ENCODE measurements around the gene ADAMTS8. TPM values are rescaled to one million over a fixed set of nuclear protein-coding genes. Genes with fewer than 3 reads are reported as not detected.

ADAMTS8 gene
- total RNA-seq, 1 experiment from 2014 or later = not detected

DNA sequence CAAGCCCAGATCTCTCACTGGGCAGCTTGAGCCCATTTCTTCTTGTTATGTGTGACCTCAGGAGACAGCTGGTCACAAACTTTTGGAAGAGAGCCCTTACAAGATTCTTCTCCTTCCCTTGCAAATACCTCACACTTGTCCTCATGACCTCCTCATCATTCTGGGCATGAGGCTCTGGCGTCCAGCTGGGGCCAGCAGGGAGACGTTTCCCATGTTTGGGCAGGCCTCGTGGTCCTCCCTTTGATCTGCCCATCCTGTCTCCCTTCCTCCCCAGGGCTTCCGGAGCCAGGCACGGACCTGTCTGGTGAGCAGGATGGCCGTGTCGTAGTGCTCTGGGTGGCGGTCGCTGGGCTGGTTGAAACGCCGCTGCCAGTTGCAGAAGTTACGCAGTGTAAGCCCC lies 9.7 kb downstream of the ADAMTS8 start:
- no peak for DNase-seq (ENCODE audit: low read depth)

DNA sequence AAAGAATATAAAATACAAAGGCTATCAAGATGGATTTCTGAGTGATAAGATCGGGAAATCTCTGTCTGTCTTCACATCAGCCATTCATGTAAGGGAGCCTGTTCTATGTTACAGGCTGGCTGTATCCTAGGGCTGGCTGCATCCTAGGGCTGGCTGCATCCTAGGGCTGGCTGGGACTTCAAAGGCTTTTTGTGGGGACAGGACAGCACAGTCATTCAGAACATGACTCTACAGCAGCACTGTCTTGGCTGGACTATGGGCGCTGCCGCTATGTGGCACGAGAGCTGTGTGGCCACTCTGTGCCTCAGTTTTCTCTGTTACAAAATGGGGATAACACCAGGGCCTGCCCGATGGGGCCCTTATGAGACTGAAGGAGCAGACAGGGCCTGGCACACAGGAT lies 10.2 kb downstream of the ADAMTS8 start:
- DNase-seq (ENCODE audit: low read depth) = no peak

DNA sequence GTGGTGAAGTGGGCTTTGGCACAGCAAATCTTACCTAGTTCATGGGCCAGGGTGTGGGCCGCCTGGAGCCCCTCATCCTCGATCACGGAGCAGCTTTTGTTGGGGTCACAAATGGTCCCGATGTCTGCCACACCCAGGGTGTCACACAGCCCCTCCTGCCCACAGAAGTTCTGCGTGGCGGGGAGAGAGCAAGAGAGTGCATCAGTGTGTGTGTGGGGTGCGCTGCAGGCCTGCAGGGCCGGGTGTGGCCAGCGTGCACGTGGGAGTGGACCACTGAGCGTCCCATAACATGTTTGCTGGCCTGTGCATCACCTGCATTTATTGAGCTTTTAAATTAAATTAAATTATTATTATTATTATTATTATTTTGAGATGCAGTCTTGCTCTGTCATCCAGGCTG lies 11.5 kb downstream of the ADAMTS8 start:
- no peak for DNase-seq (ENCODE audit: low read depth)

DNA sequence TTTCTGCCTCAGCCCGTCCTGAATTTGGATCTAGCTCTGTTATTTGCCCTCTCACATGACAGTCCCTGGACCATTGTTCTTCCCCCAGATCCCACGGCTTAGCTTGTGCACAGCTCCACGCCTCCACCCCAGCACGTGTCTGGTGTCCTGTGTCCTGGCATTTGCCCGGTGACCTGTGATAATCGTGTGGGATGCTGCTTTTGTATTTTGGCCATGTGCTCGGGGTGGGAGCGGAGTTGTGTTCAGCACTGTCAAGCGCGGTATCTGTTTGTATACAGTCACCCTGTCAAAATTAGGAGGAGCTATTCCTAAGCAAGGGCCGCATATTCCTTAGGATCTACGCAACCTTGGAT lies 11.9 kb downstream of the ADAMTS8 start:
- DNase-seq (ENCODE audit: low read depth) = no peak

DNA sequence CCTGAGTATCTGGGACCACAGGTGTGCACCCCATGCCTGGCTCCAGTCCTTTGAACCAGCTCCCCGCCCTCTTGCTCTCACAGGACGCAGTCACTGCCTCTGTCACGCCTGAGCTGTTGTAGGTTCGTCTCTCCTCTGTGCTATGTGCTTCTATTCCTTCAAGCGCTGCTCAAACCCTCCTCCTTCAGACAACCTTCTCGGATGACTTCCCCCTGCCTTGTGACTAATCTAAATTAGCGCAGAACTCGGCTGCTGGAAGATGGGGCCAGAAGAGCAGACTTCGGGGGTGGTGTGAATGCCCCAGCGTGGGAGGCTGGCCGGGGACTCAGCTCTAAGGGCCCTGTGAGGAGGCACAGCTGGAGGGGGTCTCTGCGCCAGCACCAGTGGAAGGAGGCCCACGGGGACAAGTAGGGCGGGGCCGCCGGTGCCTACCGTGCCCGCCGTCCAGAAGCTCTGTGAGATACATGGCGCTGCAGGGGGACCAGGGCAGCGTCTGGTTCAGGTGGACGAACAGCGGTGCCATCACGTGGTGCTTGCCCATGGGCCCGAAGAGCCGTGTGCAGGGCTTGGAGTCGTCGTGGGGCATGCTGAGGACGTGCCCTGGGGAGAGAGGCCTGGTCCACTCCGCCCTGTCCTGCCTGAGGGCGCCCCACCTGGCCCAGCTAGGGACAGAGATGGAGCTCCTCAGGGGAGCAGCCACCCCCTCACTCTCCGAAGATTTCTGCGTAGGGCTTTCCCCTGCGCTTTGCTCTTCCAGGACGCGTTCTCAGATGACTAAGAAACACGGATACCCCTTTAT lies 12.5 kb downstream of the ADAMTS8 start:
- no peak for DNase-seq (ENCODE audit: low read depth)

- DNase-seq (ENCODE audit: low read depth) = peak; percentile 29
Measured at GRCh38 chr11:130414107-130415080, 14.0 kb downstream of the ADAMTS8 start.

- DNase-seq (ENCODE audit: low read depth) = peak; percentile 92
Measured at GRCh38 chr11:130413405-130414106, 14.9 kb downstream of the ADAMTS8 start.

GRCh38 chr11:130411223-130411622 lies 17.2 kb downstream of the ADAMTS8 start:
- DNase-seq (ENCODE audit: low read depth) = no peak

- no peak for DNase-seq (ENCODE audit: low read depth)
Measured at GRCh38 chr11:130409594-130410388, 18.6 kb downstream of the ADAMTS8 start.

DNA sequence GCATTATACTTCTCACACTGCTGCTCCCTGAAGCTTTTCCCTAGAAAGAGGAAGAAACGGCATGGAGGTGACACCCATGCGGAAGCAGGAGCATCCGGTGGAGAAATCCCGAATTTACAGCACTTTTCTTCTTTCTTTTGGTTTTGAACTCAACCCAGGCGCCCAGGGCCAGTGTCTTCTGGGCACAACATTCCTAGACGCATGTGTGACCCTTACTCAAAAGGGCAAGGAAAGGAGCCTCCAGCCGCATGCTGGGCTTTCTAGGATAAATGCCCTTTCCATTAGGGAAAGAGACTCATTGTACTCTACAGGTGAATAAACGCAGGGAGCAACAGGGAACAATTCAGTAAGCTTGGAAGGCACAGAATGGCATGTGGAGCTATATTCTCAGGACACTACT lies 19.5 kb downstream of the ADAMTS8 start:
- DNase-seq (ENCODE audit: low read depth) = no peak

DNA sequence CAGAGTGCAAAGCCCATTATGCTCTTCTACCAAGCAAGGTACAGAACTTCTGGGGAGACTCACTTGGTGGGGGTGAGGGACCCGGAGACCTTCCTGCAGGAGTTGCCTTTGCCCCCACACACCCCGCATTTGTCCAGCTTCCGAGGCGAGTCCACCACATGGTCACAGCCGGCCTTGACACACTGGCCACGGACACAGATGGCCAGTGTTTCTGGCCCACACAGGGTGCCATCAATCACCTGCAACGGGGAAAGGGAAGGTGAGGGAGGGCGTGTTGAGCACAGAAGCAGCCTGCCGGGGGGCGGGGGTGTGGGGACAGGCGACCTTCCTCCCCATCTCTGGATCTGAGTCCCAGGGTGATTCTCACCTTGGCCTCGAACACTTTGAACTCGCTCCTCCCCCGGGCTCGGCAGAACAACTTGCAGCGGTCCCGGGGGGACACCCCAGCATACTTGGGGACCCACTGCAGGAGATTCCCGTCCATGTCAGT lies 20.0 kb downstream of the ADAMTS8 start:
- no peak for DNase-seq (ENCODE audit: low read depth)

GRCh38 chr11:130407978-130408377 lies 20.4 kb downstream of the ADAMTS8 start:
- DNase-seq (ENCODE audit: low read depth) = peak; percentile 91

- DNase-seq (ENCODE audit: low read depth) = no peak
Measured at GRCh38 chr11:130405428-130405827, 23.0 kb downstream of the ADAMTS8 start.

- DNase-seq (ENCODE audit: low read depth) = peak; percentile 34
Measured at GRCh38 chr11:130404727-130405126, 23.7 kb downstream of the ADAMTS8 start.

DNA sequence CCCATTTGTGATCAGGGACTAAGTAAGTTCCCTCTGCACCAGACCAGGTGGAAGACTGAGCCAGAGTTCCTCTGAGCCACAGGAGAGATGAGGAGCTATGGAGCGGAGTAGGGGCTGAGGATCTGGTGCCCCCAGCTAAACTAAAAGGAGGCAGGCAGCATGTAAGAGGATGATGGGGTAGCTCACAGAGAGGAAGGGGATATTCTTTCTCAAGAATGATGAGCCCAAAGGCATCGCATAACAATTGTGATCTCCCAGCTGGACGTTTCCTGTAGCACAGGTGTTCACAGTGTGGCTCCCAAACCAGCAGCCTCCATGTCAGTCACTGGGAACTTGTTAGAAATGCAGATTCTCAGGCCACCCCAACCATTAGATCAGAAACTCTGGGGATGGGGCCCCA lies 24.4 kb downstream of the ADAMTS8 start:
- no peak for DNase-seq (ENCODE audit: low read depth)

DNA sequence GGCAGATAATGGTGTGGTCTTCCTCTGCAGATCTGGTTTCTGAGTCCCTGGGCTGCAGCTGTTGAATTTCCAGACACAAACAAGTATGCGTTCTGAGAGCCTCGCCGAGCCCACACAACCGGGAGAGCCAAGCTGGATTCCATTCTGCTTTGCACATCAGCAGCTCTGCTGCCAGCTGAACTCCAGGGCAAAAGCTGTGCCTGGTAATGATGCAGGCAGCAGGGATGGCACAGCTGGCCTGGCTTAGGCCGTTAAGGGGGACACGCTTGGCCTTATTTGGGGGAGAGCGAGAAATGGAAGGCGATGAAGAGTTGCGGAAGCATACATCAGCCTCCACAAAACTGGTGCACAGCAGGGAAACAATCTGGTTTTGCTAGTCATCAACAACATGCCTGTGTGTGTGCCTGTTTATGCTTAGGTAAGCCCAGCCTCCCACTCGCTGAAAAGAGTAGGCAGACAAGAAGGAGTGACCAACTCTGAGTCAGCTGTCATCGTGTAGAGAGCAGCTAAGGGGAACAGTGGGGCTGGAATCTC lies 25.1 kb downstream of the ADAMTS8 start:
- peak; percentile 80 for DNase-seq (ENCODE audit: low read depth)

DNA sequence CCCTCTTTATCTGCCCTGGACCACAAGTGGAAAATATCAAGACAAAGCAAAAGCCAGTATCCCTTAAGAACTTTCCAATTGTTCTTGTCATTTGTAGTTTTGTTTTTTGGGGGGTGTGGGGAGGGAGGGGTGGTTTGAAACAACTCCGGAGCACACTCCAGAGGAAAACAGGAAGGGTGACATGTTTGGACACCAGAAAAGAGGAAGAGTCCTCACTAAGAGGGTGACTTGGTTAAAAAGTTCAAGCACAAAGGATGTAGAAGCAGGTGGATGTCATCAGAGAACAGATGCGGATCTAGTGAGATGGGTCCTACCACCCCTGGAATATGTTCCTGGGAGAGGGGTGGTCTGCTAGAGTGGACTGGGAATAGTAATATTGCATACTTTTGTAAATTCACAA lies 25.8 kb downstream of the ADAMTS8 start:
- DNase-seq (ENCODE audit: low read depth) = no peak

- peak; percentile 30 for DNase-seq (ENCODE audit: low read depth)
Measured at GRCh38 chr11:130400781-130401483, 27.5 kb downstream of the ADAMTS8 start.

GRCh38 chr11:130399196-130399595 lies 29.2 kb downstream of the ADAMTS8 start:
- no peak for DNase-seq (ENCODE audit: low read depth)

DNA sequence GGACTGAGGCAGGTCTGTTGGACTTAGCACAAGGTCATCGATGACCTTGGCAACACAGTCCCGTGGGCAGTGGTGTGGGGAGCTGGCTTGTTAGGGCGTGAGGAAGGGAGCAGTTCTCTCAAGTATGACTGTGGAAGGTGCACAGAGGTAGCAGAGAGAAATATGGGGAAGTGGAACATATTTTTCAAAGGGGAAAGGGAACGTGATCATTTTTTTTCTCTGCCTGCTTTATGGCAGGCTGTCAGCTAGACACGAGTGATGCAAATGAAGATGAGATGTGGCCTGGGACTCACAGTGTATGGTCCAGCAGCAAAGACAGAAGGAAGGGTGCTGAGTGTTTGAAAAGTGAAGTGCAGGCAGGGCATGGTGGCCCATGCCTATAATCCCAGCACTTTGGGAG lies 30.6 kb downstream of the ADAMTS8 start:
- no peak for DNase-seq (ENCODE audit: low read depth)

Data from M059J (cell line).